T47D (cell line): ENCODE data around the gene CELF4.
A peak's percentile ranks its signal among the peaks of the same experiment; 100 is the strongest.

Source experiments
- DNase-seq, 2 experiments: peaks; one replicate each; pipeline versions ENCODE4 v3.0.0 to v3.0.0-alpha.2; 2011 to 2012; ENCODE audit warnings: low read depth in 1 of 2, low spot score in 1 of 2
- JUND ChIP-seq: IDR thresholded peaks from 2 replicates; pipeline ENCODE4 v1.6.1; 2012; ENCODE audit warnings: low read depth
- in situ Hi-C: cut with HindIII; loops from 2 replicates; pipeline ENCODE4 v1.10.0; 2016; ENCODE audit warnings: low sequenced_read_pairs, low pct_unique_long_range_greater_than_20kb

The CELF4 gene

GRCh38 chr18:37322492-37323035 is 243.0 kb downstream of the CELF4 start:
- no peak for TF ChIP-seq JUND
- peak; percentile 24 to 44 for DNase-seq
- in situ Hi-C loops: no loop called here

GRCh38 chr18:37321582-37322491 is 243.8 kb downstream of the CELF4 start:
- no peak for TF ChIP-seq JUND
- DNase-seq: no peak
- in situ Hi-C loops: no loop called here

DNA sequence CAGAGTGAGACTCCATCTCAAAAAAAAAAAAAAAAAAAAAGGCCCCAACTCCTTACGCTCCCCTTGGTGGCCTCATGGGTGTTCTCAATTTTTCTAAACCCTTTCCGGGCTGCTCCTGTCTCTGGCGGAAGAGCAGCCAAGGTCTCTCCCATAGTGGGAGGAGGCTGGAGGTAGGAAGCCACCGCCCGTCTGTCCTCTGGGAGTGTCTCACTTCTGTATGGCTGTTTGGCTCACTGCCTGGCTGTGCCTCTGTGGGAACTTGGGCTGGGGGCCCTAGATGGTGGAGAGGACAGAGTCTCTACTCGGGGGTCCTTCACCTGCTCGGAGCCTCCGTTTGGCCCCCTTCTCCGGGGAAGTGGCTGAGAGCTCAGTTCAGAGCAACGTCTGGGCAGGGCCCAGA is 245.3 kb downstream of the CELF4 start:
- no peak for DNase-seq
- TF ChIP-seq JUND: no peak
- in situ Hi-C loops: no loop called here

DNA sequence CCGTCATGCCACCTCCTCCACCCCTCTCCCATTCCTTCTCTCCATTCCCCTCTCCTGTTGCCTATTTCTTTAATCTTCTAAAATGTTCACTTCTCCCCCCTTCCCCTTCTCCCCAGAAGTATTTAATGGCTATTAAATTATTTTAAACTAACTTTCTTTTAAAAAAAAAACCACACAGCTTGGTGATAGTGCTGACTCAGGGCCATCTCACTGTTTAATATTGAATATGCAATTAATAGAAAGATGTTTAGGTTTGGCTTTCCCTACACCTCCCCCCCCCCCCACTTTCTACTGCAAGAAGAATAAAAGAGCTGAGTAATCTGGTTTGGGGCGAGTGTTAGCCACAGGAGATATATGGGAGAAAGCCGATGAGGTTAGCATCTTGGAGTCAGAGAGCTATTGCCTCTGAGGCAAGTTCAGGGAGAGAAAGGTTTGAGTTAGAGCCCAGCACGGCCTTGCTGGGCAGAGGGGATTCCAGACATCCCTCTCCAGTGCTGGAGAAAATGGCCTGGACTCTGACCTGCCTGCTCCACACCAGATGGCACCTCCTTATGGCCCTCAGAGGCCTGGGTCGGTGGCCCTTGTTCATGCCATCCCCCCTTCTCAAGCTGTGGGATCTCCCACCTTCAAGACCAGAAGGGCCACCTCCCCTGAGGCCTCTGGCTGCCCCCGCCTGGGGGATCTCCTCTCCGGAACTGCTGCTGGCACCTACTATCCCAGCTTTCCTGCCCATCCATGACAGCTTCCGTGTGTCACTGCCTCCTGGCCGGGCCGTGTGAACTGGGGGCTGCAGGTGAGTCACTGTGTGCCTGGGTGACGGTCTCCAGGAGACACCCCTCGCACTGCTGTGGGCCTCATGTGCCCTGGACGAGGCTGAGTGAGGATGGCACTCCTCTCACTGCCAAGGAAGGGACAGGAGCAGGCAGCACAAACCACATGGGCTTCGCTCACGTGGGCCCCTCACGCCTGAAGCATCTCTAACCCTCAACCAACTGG is 246.9 kb downstream of the CELF4 start:
- in situ Hi-C loops: no loop called here
- DNase-seq: no peak
- no peak for TF ChIP-seq JUND

DNA sequence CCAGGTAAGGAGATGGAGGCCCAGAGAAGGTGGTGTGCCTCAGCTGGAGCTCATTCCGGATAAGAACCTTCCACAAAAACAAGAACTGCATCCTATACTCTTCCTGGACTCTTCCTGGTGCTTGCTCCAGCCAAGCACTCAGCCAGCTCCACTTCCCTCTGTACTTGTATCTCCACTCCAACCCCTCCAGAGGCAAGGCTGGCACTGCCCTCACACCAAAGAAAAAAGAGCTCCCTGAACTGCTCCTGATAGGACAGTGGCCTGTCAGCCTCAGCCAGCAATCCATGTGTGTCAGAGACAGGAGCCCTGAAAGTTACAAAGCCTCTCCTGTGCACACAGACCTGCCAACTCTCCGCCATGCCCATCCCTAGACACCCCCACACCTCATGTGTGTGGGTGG is 248.1 kb downstream of the CELF4 start:
- no peak for DNase-seq
- in situ Hi-C loops: no loop called here
- no peak for TF ChIP-seq JUND

- in situ Hi-C loops: no loop called here
- no peak for DNase-seq
- no peak for TF ChIP-seq JUND
Measured at GRCh38 chr18:37316468-37316867, 249.1 kb downstream of the CELF4 start.

GRCh38 chr18:37315935-37316334 is 249.7 kb downstream of the CELF4 start:
- no peak for TF ChIP-seq JUND
- in situ Hi-C loops: no loop called here
- DNase-seq: no peak

DNA sequence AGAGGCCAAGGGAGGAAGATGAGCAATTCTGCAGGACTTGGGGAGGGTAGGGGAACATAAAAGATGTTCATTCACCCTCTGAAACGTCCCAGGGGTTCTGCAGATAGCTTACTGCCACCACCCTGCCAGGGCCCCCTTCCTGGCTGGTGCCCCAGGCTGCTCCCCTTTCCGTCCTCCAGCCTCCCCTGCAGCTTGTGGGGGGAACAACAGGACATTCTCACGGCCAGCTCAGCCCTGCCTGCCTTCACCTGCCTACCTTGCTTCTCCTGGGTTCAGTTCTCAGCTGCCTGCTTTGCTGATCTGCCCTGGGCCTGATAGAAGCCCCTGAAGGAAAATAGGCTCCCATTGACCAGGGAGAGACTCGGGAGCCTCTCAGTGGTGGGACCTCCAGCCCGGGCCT is 251.1 kb downstream of the CELF4 start:
- in situ Hi-C loops: no loop called here
- TF ChIP-seq JUND: no peak
- DNase-seq: no peak

DNA sequence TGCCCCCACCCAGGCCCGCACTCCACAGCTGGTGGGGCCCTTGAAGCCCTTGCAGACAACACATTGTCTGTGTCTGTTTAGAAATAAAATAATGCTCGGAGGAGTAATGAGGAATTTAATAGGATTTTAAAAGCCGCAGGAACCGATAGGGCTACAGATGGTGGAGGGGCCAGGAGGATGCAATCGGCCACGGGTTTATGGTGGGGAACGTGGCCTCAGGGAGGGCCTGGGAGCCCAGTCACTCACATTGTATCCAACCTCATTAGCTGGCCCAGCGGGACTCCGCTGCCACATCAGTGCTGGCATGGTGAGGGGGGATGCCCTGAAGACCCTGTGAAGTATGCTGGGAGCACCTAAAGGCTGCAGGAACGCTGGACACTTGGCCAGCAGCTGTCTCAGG is 252.0 kb downstream of the CELF4 start:
- DNase-seq: no peak
- in situ Hi-C loops: no loop called here
- no peak for TF ChIP-seq JUND

DNA sequence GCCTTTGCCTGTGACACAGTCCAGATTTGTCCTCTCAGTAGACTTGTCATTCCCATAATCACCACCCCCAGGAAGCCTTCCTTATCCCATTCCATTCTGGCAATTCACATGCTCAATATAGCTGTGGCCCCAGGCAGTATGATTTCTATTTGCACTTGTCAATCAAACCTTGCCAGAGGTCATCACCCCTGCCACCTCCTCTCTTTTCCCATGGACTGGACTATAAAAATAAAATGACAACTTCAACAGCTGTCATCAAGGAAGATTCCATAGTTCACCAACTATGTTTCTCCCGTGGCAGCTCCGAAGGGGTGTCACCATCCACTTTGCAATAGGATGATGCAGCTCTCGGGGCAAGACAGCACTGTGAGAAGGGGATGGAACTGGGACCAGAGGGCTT is 255.7 kb downstream of the CELF4 start:
- peak in 1 of 2 experiments; percentile 42 for DNase-seq
- in situ Hi-C loops: no loop called here
- no peak for TF ChIP-seq JUND

GRCh38 chr18:37309059-37309458 is 256.5 kb downstream of the CELF4 start:
- in situ Hi-C loops: no loop called here
- DNase-seq: peak in 1 of 2 experiments; percentile 16
- TF ChIP-seq JUND: no peak

DNA sequence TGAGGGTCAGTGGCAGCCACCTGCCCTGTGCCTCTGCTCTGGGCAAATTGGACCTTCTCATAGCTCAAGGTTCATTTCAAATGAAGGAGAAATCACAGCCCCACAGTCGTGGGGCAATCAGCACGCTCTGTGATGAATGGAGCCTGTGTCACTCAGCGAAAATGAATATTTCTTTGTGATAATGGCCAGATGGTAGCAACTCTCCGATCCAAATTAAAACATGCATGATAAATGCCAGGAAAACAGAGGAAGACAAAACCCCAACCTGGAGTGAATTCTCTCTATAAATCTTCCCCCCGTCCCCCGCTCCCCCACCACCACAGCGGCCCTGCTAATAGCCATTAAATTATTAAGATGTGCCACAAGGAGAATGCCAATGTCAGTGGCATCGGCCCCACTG is 258.4 kb downstream of the CELF4 start:
- TF ChIP-seq JUND: no peak
- in situ Hi-C loops: no loop called here
- DNase-seq: no peak
